ENCODE measurements around the gene TRDMT1.

TRDMT1 gene, protein sequence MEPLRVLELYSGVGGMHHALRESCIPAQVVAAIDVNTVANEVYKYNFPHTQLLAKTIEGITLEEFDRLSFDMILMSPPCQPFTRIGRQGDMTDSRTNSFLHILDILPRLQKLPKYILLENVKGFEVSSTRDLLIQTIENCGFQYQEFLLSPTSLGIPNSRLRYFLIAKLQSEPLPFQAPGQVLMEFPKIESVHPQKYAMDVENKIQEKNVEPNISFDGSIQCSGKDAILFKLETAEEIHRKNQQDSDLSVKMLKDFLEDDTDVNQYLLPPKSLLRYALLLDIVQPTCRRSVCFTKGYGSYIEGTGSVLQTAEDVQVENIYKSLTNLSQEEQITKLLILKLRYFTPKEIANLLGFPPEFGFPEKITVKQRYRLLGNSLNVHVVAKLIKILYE

GRCh38 chr10:17200912-17201793, at the start of gene TRDMT1:
Gene TRDMT1, minus strand, starts transcription at chr10:17201672. Its CDS starts 38 bp downstream, at chr10:17201634.
- peak; percentile 68 to 74 for DNase-seq

DNA sequence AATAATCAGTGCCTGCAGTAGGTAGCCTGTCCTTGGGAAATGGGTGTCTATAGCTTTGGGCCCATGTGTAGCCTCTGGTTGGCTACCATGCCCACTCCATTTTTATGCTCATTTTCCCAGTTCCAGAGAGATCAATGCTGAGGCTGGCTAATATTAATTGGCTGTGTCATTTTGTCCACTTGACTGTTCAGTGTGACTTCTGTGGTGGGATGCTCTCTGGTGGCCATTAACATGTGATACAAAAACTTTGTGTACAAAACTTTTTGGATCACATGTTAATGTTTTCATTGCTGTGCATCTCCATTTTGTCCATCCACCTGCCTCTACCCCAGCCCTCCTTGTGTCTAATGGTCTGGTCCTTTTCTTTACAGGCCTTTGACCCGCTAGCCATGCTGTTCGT, 49.3 kb upstream of the TRDMT1 start:
- no peak for DNase-seq

DNA sequence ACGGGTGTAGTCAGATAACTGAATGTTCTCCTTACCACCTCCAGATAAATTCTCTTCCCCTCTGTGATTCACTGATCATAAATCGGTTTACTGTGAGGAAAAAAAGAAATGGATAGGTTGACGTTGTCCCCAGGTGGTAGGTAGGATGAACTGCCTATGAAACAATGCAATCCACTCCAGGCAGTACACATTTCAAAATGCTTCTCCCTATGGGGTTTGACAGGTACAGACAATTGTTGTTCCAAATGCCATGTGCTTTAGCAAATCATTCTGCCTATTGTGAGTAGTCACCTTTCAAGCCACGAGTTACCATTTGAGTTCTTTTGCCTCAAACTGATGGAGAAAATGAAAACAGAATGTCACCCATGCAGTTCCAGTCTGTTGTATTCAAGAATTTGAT, 48.3 kb upstream of the TRDMT1 start:
- DNase-seq, result no peak

DNA sequence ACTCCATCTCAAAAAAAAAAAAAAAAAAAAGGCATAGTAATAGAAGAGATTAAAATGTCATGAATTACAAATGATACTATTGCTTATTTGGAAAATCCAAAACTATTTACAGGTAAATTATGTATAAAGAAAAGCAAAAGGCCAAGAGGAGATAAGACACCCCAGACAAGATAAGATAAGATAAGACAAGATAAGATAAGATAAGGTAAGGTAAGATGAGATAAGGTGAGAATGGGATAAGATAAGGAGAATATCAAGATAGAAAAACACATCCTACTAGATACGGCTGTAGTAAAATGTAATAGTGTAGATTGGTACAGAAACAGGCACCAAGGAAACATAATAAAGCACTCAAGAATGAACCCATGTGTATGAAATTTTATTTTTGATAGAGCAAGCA, 47.5 kb upstream of the TRDMT1 start:
- no peak for DNase-seq

DNA sequence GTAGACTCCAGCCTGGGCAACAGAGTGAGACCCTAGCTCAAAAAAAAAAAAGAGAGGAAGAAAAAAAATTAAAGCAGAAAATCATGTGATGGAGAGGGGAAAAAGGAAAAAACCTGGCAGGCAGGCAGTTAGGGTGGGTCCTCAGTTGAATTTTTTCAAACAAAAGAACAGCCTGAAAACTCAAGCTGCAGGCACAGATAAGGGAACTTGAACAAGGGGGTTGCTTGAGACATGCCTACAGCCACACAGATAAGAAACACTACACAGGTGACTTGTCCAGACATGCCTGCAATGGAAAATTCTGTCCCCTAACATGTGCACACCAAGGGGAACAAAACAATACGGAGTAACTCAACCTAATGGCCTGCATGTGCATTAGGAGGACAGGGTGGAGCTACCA, 45.7 kb upstream of the TRDMT1 start:
- DNase-seq, result no peak

DNA sequence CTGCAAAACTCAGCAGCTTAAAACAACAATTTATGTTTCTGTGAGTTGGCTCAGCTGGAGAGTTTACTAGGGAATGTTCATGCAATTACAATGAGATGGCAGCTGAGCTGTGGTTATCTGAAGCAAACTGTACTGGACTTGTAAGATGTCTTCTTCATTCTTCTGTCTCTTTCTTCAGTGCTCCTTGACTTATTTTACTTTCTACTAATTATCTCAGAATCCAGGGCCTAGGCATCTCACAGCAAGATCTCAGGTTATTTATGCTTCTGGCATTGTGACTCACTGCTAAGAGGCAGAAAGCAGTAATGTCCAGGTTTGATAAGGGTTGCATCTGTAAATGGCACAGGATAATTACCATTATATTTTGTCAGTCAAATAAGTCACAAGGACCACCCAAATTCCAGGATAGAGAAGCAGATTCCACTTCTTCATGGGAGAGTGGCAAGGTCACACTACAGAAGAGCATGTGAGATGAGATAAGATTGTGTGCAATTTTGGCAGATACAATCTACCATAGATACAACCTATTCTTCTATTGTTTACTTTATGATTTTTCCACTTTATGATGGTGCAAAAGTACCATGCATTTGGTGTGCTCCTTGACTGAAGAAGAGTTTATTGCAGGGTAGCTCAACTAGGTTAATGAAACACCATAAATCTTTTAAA, 43.4 kb upstream of the TRDMT1 start:
- no peak for DNase-seq

DNA sequence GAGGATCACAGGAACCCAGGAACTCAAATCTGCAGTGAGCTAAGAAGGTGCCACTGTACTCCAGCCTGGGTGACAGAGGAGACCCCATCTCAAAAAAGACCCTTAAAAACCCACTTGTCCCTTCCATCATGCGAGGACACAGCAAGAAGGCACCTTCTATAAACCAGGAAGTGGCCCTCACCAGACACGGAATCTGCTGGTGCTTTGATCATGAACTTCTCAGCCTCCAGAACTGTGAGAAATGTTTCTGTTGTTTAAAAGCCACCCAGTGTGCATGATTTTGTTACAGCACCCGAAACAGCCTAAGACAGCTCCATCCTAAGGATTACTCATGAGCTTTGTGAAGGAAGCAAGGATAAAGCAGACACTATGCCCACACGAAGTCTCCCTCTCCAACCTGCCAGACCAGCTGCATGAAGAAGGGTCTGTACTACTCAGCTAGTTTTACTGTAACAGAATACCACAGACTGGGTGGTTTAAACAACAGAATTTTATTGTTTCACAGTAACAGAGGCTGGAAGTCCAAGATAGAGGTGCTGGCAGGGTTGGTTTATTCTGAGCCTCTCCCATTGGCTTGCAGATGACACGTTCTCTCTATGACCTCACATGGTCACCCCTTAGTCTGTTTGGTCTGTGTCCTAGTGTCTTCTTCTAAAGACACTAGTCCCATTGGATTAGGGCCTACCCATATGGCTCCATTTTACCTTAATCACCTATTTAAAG, 40.3 kb upstream of the TRDMT1 start:
- DNase-seq, result no peak

DNA sequence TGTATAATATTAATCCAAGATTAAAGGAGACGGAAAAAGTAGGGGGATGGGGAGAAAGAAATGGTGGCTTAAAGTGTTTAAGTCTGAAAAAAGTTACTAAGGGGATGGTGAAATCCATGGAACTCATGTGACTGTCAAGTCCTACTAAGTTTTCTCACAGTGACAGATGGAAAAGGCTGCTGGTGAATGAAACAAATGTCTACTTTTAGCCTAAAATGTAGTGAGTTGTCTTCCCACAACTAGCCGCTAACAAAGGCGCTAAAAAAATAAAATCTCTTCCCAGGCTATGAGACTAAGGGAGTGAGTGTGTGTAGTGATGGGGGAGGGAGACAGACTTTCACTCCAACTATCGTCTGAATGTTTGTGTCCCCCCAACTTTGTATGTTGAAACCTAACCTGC, 39.1 kb upstream of the TRDMT1 start:
- no peak for DNase-seq

DNA sequence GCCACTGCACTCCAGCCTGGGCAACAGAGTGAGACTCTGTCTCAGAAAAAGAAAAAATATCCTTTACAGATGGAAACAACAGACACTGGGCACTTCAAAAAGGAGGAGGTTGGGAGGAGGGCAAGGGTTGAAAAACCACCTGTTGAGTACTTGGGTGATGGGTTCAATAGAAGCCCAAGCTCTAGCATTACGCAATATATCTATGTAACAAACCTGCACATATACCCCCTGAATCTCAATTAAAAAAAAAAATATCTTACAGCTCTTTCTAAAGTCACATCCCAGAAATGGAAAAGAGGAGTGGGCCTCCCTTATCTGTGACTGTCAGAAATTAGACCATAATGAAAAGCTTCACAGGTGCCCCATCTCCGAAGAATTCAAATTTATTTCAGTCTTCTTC, 38.6 kb upstream of the TRDMT1 start:
- no peak for DNase-seq

GRCh38 chr10:17239345-17240085, 38.0 kb upstream of the TRDMT1 start:
- no peak for DNase-seq

- DNase-seq, result no peak
Observed at GRCh38 chr10:17238445-17239291, 37.2 kb upstream of the TRDMT1 start.

GRCh38 chr10:17237915-17238444, 36.5 kb upstream of the TRDMT1 start:
- no peak for DNase-seq

- no peak for DNase-seq
Observed at GRCh38 chr10:17237149-17237527, 35.7 kb upstream of the TRDMT1 start.

DNA sequence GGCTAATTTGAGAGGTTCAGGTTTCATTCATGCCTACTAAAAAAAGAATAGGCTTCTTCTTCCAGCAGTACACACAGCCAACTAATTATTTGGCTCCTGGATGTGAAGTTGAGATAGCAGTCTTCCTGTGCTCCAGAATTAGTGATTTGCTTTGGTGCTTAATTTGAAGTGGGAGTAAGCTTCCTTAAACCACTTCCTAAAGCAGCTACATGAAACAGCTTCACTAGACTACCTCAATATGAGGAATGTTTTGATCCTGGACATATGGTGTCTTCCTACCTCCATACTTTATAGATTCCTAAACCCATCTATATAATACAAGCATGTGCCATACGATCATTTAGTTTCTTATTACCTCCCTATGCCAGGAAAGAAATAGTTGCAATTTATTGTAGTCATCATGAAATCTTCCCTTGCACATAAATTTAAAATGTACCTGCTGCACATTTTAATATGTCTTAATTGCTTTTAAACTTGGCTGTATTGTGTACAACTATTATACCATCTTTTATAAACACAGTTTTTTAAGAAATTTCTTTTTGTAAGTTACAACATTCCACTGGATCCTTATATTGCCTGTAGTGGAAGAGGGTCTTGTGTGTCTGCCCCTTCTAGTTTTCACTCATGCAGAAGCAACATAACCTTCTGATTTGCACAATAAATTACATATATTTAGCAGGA, 35.1 kb upstream of the TRDMT1 start:
- DNase-seq, result no peak

DNA sequence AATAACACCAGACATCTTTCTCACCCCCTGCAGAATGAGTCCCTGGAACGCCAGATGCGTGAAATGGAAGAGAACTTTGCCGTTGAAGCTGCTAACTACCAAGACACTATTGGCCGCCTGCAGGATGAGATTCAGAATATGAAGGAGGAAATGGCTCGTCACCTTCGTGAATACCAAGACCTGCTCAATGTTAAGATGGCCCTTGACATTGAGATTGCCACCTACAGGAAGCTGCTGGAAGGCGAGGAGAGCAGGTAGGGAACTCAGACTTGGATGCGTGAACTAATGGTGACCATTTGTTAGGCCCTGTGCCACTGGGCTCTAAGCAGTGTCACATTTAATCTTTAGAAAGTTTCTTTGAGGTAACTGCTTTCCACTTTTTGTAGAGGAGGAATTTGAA, 33.7 kb upstream of the TRDMT1 start:
- no peak for DNase-seq

DNA sequence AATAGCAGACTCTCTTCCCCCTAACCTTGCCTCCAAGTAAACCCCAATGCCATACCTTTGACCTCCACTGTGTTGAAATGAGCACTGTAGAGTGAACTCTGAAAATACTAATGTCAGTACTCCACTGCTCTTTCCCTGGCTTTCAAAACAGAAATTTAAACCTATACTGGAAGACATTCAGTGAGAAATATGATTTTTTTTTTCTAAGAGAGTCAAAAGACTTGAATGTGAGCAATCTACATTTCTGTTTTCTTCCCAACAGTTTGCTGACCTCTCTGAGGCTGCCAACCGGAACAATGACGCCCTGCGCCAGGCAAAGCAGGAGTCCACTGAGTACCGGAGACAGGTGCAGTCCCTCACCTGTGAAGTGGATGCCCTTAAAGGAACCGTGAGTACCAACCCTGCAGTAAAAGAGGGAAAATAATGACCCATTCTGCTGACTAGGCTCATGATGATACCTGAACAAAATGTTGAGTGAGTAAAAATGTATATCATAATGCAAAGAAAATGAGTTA, 33.0 kb upstream of the TRDMT1 start:
- no peak for DNase-seq

DNA sequence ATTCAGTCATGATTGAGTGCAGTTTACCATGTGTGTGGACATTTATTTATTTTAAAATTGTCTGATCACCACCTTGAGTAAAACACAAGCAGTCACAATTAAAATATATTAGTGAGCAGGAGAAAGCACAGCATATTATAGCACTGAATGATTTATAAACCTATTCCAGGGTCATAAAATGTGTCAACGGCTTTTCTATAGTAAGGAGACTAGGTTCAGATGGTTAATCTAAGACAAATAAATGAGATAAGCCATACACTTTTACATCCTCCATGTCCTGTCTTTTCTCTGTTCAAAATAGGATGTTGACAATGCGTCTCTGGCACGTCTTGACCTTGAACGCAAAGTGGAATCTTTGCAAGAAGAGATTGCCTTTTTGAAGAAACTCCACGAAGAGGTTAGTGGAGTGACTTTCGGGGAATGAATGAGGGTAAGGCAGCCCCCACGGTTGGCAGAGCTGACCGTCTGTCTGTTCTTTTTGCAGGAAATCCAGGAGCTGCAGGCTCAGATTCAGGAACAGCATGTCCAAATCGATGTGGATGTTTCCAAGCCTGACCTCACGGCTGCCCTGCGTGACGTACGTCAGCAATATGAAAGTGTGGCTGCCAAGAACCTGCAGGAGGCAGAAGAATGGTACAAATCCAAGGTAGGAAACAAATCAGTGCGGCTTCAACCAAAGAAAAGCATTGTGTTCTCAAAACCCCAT, 32.0 kb upstream of the TRDMT1 start:
- DNase-seq, result no peak

DNA sequence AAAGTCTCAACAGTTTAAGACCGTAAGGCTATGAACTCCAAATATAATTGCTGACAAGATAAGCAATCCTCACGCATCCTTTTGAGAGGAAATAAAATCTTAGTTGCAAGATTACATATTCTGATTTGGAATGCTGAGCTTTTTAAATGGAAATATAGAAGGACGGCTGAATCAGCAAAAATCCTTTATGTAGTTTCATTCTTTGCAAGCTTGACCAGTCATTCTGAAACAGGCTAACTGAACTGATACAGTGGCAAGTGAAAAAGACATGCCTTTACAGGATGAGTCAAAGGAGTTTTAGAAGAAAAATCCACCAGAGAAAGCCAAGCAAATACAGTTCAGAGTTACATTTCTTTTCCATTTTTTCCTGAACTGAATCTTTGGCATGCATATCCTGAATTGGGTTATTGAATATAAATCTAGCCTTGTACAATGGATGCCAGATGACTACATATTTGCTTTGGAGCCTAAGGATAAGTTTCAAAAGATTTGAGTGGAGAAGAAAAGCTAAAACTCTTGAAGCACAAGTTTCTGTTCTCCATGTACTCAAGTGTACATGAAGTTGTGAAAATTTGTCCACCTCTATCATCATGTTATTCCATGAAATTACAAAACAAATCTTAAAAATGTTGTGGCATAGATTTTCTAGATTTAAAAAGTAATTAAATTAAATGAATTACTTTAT, 30.9 kb upstream of the TRDMT1 start:
- DNase-seq, result no peak

DNA sequence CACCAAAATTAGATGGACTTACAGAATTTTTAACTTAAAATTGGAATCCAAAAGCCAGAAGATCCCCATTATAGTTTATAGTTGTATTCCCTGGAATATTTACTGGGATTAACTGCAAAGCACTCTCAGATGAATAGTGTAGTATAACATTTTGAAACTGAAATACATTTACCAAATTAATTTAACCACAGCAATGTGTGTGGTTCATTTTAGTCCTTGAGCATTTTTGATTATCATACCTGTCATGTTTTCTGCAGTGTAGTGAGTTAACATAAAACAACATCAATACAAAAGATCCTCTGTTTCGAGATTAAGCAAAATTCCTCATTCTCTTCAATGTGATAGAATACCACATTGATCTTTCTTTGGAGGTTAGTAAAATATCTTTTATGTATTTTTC, 30.3 kb upstream of the TRDMT1 start:
- no peak for DNase-seq

Measured in activated CD4-positive, alpha-beta T cell treated with anti-CD3 and anti-CD28 coated beads, Interleukin-2, amount 50 U/mL, for 4 hours (primary cell).